ENCODE results near the gene LTV1. TPM values are rescaled to one million over a fixed set of nuclear protein-coding genes. Genes with fewer than 3 reads are reported as not detected.

LTV1 gene
- total and polyA plus RNA-seq, 9 donors: 27.8 to 44.2 (median 40.7) TPM

- Histone ChIP-seq H3K27me3 (ENCODE audit: control insufficient read depth, insufficient read depth, low read length) (no peaks in the 10 kb centered on the region), H3K4me1 (ENCODE audit: control insufficient read depth, insufficient read depth, low read length) (peaks cover 3% of the 10 kb centered on the region), H3K36me3 (ENCODE audit: control insufficient read depth, insufficient read depth, low read length) (peaks cover 25% of the 10 kb centered on the region), H3K4me3 (ENCODE audit: low read length) (no peak overlapping the region), H3K27ac (ENCODE audit: low read length) (no peak overlapping the region), H3K9me3 (replicated peaks; ENCODE audit: control insufficient read depth, low read depth, low read length) (no peaks in the 10 kb centered on the region)
- no peak for DNase-seq
- WGBS (ENCODE audit: insufficient coverage): 82% methylated on average over 2 of the region's 6 CpGs
Observed at GRCh38 chr6:143807103-143807772, 35.9 kb upstream of the LTV1 start.

GRCh38 chr6:143810745-143811144 is 32.4 kb upstream of the LTV1 start:
- no peaks in the 10 kb centered on the region for H3K27me3 ChIP-seq (ENCODE audit: control insufficient read depth, insufficient read depth, low read length)
- WGBS (ENCODE audit: insufficient coverage): 100% methylated on average over 1 of the region's 2 CpGs
- peak overlapping the region; percentile 60 for H3K27ac ChIP-seq (ENCODE audit: low read length)

DNA sequence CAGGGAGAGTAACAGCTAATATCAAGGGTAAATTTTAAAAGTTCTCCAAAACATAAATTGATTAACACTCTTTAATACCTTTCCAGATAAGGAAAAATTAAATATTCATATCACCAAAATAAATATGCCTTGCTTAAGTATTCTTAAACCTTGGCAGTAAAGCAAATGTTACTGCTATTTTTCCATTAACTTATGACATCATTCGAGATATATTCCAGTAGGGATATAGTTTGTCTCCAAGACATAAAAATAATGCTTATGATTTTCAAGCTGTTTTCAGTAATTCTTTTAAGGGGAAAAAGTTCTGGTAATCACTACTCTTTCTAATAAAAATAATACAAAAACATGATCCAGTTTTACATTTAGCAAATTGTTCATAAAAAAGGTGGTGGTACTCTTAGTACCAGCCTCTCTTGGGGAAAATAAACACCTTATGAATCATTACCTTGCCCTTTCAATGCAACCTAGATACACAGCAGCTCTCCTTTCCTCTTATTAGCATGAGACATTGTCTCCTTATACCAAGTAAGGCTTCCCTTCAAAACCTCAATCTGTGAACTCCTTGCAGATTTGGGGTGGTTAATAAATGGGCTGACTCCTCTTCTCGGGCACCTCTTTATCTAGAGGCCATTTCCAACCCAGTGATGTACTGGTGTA is 31.5 kb upstream of the LTV1 start:
- Histone ChIP-seq H3K27me3 (ENCODE audit: control insufficient read depth, insufficient read depth, low read length) (no peaks in the 10 kb centered on the region), H3K36me3 (ENCODE audit: control insufficient read depth, insufficient read depth, low read length) (peaks cover 21% of the 10 kb centered on the region), H3K4me1 (ENCODE audit: control insufficient read depth, insufficient read depth, low read length) (peaks cover 6% of the 10 kb centered on the region), H3K4me3 (ENCODE audit: low read length) (no peak overlapping the region), H3K9me3 (replicated peaks; ENCODE audit: control insufficient read depth, low read depth, low read length) (no peaks in the 10 kb centered on the region), H3K27ac (ENCODE audit: low read length) (peak overlapping the region; percentile 94)
- no CpG with 5 or more reads among the region's 2 CpGs for WGBS (ENCODE audit: insufficient coverage)
- peak; percentile 91 for DNase-seq

More at GRCh38 chr6:143810745-143811144, 32.4 kb upstream of the LTV1 start:
- H3K4me1 ChIP-seq (ENCODE audit: control insufficient read depth, insufficient read depth, low read length): peaks cover 6% of the 10 kb centered on the region
- H3K9me3 ChIP-seq (replicated peaks; ENCODE audit: control insufficient read depth, low read depth, low read length): no peaks in the 10 kb centered on the region
- no peak for DNase-seq
- H3K4me3 ChIP-seq (ENCODE audit: low read length): no peak overlapping the region
- H3K36me3 ChIP-seq (ENCODE audit: control insufficient read depth, insufficient read depth, low read length): peaks cover 22% of the 10 kb centered on the region

GRCh38 chr6:143817621-143818020 is 25.5 kb upstream of the LTV1 start:
- no peak overlapping the region for H3K27ac ChIP-seq (ENCODE audit: low read length)
- H3K4me3 ChIP-seq (ENCODE audit: low read length): no peak overlapping the region
- H3K27me3 ChIP-seq (ENCODE audit: control insufficient read depth, insufficient read depth, low read length): no peaks in the 10 kb centered on the region
- H3K4me1 ChIP-seq (ENCODE audit: control insufficient read depth, insufficient read depth, low read length): no peaks in the 10 kb centered on the region
- DNase-seq: no peak
- H3K36me3 ChIP-seq (ENCODE audit: control insufficient read depth, insufficient read depth, low read length): peaks cover 30% of the 10 kb centered on the region
- H3K9me3 ChIP-seq (replicated peaks; ENCODE audit: control insufficient read depth, low read depth, low read length): no peaks in the 10 kb centered on the region

DNA sequence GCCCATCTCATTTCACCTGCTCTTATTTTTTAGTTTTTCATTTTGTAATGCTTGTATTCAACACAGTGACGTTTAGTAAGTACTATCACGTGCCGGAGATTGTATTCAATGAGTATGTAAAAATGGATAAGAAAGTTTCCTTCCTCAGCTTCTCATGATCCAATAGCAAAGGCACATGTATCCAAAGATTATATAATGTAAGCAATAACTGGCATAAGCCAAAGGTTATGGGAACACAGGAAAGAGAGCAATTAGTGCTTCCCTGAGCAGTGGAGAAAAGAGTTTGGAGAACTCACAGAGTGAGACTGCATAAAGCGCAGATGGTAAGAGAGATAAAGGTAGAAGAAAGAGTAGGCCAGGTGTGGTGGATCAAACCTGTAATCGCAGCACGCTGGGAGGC is 21.8 kb upstream of the LTV1 start:
- Histone ChIP-seq H3K27me3 (ENCODE audit: control insufficient read depth, insufficient read depth, low read length) (no peaks in the 10 kb centered on the region), H3K27ac (ENCODE audit: low read length) (no peak overlapping the region), H3K4me3 (ENCODE audit: low read length) (no peak overlapping the region), H3K9me3 (replicated peaks; ENCODE audit: control insufficient read depth, low read depth, low read length) (no peaks in the 10 kb centered on the region), H3K36me3 (ENCODE audit: control insufficient read depth, insufficient read depth, low read length) (peaks cover 25% of the 10 kb centered on the region), H3K4me1 (ENCODE audit: control insufficient read depth, insufficient read depth, low read length) (peaks cover 2% of the 10 kb centered on the region)
- DNase-seq: no peak
- WGBS (ENCODE audit: insufficient coverage): no CpG with 5 or more reads among the region's 6 CpGs

- H3K4me1 ChIP-seq (ENCODE audit: control insufficient read depth, insufficient read depth, low read length): peaks cover 2% of the 10 kb centered on the region
- H3K27me3 ChIP-seq (ENCODE audit: control insufficient read depth, insufficient read depth, low read length): no peaks in the 10 kb centered on the region
- peaks cover 23% of the 10 kb centered on the region for H3K36me3 ChIP-seq (ENCODE audit: control insufficient read depth, insufficient read depth, low read length)
- H3K4me3 ChIP-seq (ENCODE audit: low read length): no peak overlapping the region
- peak overlapping the region; percentile 1 for H3K27ac ChIP-seq (ENCODE audit: low read length)
- H3K9me3 ChIP-seq (replicated peaks; ENCODE audit: control insufficient read depth, low read depth, low read length): no peaks in the 10 kb centered on the region
- DNase-seq: no peak
- WGBS (ENCODE audit: insufficient coverage): 27% methylated on average over 3 of the region's 3 CpGs
Observed at GRCh38 chr6:143822584-143823024, 20.5 kb upstream of the LTV1 start.

- no peak overlapping the region for H3K27ac ChIP-seq (ENCODE audit: low read length)
- no peaks in the 10 kb centered on the region for H3K9me3 ChIP-seq (replicated peaks; ENCODE audit: control insufficient read depth, low read depth, low read length)
- peaks cover 19% of the 10 kb centered on the region for H3K36me3 ChIP-seq (ENCODE audit: control insufficient read depth, insufficient read depth, low read length)
- H3K27me3 ChIP-seq (ENCODE audit: control insufficient read depth, insufficient read depth, low read length): no peaks in the 10 kb centered on the region
- H3K4me3 ChIP-seq (ENCODE audit: low read length): no peak overlapping the region
- peaks cover 6% of the 10 kb centered on the region for H3K4me1 ChIP-seq (ENCODE audit: control insufficient read depth, insufficient read depth, low read length)
- DNase-seq: peak; percentile 54
- 81% methylated on average over 3 of the region's 6 CpGs for WGBS (ENCODE audit: insufficient coverage)
Observed at GRCh38 chr6:143823548-143823947, 19.6 kb upstream of the LTV1 start.

- H3K36me3 ChIP-seq (ENCODE audit: control insufficient read depth, insufficient read depth, low read length): no peaks in the 10 kb centered on the region
- peak; percentile 65 for DNase-seq
- no peaks in the 10 kb centered on the region for H3K9me3 ChIP-seq (replicated peaks; ENCODE audit: control insufficient read depth, low read depth, low read length)
- H3K27ac ChIP-seq (ENCODE audit: low read length): peak overlapping the region; percentile 60
- no peaks in the 10 kb centered on the region for H3K27me3 ChIP-seq (ENCODE audit: control insufficient read depth, insufficient read depth, low read length)
- no peak overlapping the region for H3K4me3 ChIP-seq (ENCODE audit: low read length)
- H3K4me1 ChIP-seq (ENCODE audit: control insufficient read depth, insufficient read depth, low read length): peaks cover 10% of the 10 kb centered on the region
Observed at GRCh38 chr6:143828572-143828971, 14.6 kb upstream of the LTV1 start.

DNA sequence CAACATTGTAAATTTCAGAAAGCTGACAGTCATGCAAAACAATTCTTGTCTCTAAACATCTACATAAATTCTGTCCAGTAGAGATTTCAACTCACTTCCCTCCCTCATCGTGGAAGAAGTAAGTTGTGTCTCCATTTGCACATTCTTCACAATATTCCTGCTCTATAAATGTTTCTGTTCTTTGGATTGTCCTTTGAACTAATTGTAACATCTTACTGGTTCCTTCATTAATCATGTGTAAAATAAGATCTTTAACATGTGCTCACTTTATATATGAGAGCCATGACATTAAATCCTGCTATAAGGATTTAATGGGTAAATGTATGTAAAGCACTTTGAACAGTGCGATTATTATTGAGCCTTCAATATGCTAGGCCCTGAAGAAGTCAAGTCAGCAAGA is 7.0 kb upstream of the LTV1 start:
- no peak for DNase-seq
- H3K4me3 ChIP-seq (ENCODE audit: low read length): no peak overlapping the region
- no peaks in the 10 kb centered on the region for H3K36me3 ChIP-seq (ENCODE audit: control insufficient read depth, insufficient read depth, low read length)
- no peaks in the 10 kb centered on the region for H3K27me3 ChIP-seq (ENCODE audit: control insufficient read depth, insufficient read depth, low read length)
- H3K27ac ChIP-seq (ENCODE audit: low read length): no peak overlapping the region
- 100% methylated on average over 1 of the region's 2 CpGs for WGBS (ENCODE audit: insufficient coverage)
- H3K4me1 ChIP-seq (ENCODE audit: control insufficient read depth, insufficient read depth, low read length): peaks cover 5% of the 10 kb centered on the region
- H3K9me3 ChIP-seq (replicated peaks; ENCODE audit: control insufficient read depth, low read depth, low read length): no peaks in the 10 kb centered on the region

DNA sequence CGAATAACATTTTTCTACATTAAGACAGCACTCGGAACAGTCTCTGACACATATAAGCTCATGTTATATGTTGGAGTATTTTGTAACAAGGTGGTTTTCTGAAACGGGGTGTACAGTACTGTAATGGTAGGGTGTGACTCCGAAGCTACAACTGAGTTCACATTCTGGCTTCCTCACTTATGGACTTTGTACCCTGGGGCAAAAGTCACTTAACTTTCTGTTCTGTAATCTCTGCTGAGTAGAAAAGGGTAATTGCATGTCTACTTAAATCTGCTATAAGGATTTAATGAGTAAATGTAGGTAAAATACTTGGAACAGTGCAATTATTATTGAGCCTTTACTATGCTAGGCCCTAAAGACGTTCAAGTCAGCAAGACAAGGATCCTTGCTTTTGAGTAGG is 4.7 kb upstream of the LTV1 start:
- Histone ChIP-seq H3K4me3 (ENCODE audit: low read length) (no peak overlapping the region), H3K27me3 (ENCODE audit: control insufficient read depth, insufficient read depth, low read length) (no peaks in the 10 kb centered on the region), H3K27ac (ENCODE audit: low read length) (no peak overlapping the region), H3K9me3 (replicated peaks; ENCODE audit: control insufficient read depth, low read depth, low read length) (no peaks in the 10 kb centered on the region), H3K36me3 (ENCODE audit: control insufficient read depth, insufficient read depth, low read length) (no peaks in the 10 kb centered on the region), H3K4me1 (ENCODE audit: control insufficient read depth, insufficient read depth, low read length) (peaks cover 9% of the 10 kb centered on the region)
- WGBS (ENCODE audit: insufficient coverage): no CpG with 5 or more reads among the region's 5 CpGs
- DNase-seq: no peak

All from muscle of leg (tissue), 11 donors.